ENCODE measurements around the gene JHY.
"Not testable (repeated sequence)": the region's sequence is repeated elsewhere in the genome, so short reads cannot be mapped to it uniquely, and the experiment has no call there.

JHY gene

GRCh38 chr11:122882189-122882856, at the start of gene JHY:
Gene JHY (plus strand): TSS chr11:122882759. CDS start chr11:122885850, 3,091 bp downstream.
- no peak for DNase-seq (ENCODE audit: low spot score)

DNA sequence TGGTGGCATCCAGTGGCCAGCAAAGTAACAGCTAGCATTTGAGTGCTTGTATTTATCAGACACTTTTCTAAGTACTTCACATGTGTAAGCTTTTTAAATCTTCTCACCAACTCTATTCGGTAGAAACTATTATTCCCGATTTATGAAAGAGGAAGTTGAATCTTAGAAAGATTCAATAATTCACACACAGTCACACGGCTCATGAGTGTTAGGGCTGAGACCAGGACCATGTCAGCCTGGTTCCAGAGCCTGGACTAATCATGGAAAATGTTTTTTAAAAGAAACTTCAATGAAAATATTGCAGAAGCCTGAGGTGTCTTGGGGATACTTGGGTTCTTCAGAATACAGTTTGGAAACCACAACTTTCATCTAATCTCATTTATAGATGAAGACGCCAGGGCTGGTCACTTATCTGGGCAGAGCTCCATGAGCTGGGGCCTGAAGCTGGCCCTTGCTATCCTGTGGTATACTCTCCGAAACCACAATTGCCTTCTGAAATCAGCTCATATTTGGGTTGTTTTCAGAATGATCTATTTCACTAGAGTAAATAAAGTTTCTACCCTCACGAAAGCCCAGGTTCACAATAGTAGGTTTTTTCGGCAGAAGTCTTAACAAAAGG, 48.6 kb upstream of the JHY start:
- DNase-seq (ENCODE audit: low spot score) = no peak

GRCh38 chr11:122836916-122837315, 45.6 kb upstream of the JHY start:
- DNase-seq (ENCODE audit: low spot score) = no peak

DNA sequence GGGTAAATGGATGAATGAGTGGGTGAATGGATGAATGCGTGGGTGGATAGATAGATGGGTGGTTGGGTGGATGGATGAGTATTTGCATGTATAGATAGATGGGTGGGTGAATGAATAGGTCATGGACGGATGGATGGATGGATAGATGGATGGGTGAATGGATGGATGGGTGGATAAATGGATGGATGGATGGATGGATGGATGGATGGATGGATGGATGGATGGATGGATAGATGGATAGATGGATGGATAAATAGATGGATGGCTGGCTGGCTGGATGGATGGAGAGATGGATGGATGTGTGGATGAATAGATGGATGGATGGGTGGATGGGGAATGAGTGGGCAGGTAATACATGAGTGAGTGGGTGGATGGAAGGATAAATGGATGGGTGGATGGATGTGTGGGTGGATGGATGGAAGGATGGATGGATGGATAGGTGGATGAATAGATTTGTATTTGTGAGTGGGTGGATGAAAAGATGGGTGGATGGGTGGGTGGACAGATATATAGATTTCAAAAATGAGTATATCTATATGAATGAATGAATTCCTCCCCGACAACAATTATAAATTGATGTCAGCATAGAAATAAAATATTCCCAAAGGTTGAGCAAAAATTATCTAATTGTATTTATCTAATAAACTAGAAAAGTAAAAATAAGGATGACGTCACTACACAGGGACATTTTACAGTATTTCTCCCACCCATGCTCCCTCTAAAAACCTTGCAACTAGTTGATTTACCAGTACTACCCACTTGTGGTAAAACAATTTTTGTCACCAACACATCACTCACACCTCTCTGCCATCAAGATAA, 44.8 kb upstream of the JHY start:
- DNase-seq (ENCODE audit: low spot score) = no peak

- no peak for DNase-seq (ENCODE audit: low spot score)
Measured at GRCh38 chr11:122843281-122844141, 39.0 kb upstream of the JHY start.

GRCh38 chr11:122847466-122847865, 35.1 kb upstream of the JHY start:
- no peak for DNase-seq (ENCODE audit: low spot score)

GRCh38 chr11:122848186-122848585, 34.4 kb upstream of the JHY start:
- DNase-seq (ENCODE audit: low spot score) = no peak

- no peak for DNase-seq (ENCODE audit: low spot score)
Measured at GRCh38 chr11:122850076-122850631, 32.4 kb upstream of the JHY start.

DNA sequence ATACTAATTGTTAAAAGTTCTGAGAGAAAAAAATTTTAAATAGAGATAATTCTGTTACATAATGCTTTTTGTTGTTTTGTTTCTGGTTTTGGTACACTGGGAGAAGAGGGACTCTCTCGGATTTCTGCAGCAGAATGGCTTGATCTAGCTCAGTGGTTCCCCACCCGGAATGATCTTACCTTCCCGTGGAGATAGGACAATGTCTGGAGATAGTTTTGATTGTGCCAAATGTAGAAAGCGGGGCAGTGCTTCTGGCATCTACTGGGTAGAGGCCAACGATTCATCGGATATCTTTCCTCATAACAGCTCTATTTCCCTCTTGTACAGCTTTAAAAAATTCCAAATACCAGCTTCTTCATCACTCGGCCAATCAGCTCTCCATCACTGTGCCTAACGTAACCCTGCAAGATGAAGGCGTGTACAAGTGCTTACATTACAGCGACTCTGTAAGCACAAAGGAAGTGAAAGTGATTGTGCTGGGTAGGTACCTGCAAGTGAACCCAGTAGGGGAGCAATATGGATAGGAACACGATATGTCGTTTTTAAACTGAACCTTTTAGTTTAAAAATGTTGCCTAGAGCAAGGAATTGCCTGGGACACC, 31.1 kb upstream of the JHY start:
- no peak for DNase-seq (ENCODE audit: low spot score)

- no peak for DNase-seq (ENCODE audit: low spot score)
Measured at GRCh38 chr11:122852074-122852795, 30.3 kb upstream of the JHY start.

DNA sequence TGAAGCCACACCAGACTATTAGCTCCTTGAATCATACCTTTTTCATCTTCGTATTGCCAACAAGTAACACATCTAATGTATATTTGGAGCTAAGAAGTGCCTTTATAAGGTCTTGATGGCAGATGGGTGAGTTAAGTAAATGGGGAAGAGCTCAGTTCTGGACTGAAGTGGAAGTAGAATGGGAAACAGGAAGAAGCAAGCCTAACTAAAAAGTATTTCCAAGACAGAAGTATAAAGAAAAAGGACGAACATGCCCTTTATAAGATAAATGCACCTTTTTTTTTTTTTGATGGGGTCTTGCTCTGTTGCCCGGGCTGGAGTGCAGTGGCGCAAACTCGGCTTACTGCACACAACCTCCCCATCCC, 29.8 kb upstream of the JHY start:
- no peak for DNase-seq (ENCODE audit: low spot score)

GRCh38 chr11:122853261-122853660, 29.3 kb upstream of the JHY start:
- no peak for DNase-seq (ENCODE audit: low spot score)

GRCh38 chr11:122853971-122854446, 28.6 kb upstream of the JHY start:
- no peak for DNase-seq (ENCODE audit: low spot score)

DNA sequence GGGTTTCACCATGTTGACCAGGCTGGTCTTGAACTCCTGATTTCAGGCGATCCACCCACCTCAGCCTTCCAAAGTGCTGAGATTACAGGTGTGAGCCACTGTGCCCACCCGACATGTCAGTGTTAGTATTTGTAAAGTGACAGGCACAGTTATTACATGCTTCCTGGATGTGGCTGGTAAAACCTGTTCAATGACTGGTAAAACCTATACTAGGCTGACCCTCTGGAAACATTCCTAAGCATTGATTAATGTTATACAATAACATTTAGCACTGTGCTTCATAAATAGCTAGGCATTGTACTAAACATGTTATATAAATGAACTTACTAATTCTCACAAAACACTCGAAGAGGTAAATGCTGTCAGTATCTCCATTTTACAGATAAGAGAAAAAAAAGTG, 20.9 kb upstream of the JHY start:
- DNase-seq (ENCODE audit: low spot score) = no peak

GRCh38 chr11:122862091-122862490, 20.5 kb upstream of the JHY start:
- no peak for DNase-seq (ENCODE audit: low spot score)

- DNase-seq (ENCODE audit: low spot score) = not testable (repeated sequence)
Measured at GRCh38 chr11:122863154-122863553, 19.4 kb upstream of the JHY start.

GRCh38 chr11:122863704-122864326, 18.7 kb upstream of the JHY start:
- DNase-seq (ENCODE audit: low spot score) = no peak

DNA sequence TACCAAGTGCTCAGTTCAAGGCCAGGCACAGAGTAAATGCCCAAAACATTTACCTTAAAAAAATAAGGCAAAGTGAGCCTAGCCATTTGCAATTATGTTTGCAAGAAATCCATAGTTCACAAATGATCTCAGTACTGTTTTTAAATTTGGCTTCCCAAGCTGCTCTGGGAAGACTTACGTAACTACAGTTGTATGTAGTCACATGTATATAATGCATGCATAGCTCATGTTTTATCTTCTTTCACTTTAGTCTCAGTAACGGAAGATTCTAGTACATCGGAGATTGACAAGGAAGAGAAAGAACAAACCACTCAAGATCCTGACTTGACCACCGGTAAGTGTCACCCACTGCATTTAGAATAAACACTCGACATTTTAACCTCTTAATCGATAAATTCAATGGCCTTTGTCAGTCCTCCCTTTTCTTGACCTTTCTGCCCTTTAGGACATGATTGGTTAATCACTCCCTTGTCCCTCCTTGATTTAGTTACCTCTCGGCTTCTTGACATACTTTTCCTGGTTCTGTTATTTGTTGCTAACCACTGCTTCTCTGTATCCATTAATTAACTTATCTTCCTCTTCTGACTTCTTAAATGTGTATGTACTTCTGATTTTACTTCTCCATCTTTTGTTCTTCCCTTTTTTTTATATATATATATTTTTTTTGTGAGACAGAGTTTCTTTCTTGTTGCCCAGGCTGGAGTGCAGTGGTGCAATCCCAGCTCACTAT, 18.0 kb upstream of the JHY start:
- DNase-seq (ENCODE audit: low spot score) = no peak

- no peak for DNase-seq (ENCODE audit: low spot score)
Measured at GRCh38 chr11:122869622-122870021, 12.9 kb upstream of the JHY start.

GRCh38 chr11:122871302-122871701, 11.3 kb upstream of the JHY start:
- DNase-seq (ENCODE audit: low spot score) = no peak
